ENCODE measurements around the gene DNAJC22.

- peak; percentile 31 for TF ChIP-seq CTCF (IDR thresholded peaks at IDR 0.05; ENCODE audit: poor library complexity)
- no peak for TF ChIP-seq EZH2phosphoT487 (IDR thresholded peaks at IDR 0.05; ENCODE audit: low read depth, severe bottlenecking, unreplicated experiment)
- TF ChIP-seq EZH2 (IDR thresholded peaks at IDR 0.05; ENCODE audit: borderline replicate concordance): no peak
These were observed 22.9 kb downstream of the DNAJC22 start for GRCh38 chr12:49369411-49370145.
